Hypothalamus (tissue), 51 donors: ENCODE measurements around the gene DSCAM.
A peak's percentile ranks its signal among the peaks of the same experiment; 100 is the strongest.
"Not testable (repeated sequence)": the region's sequence is repeated elsewhere in the genome, so short reads cannot be mapped to it uniquely, and the experiment has no call there.

Experiments
- DNase-seq, 51 donors: peaks; one replicate each; lab custom pipeline; 2025; lab: John Stamatoyannopoulos, UW

DSCAM gene

GRCh38 chr21:40043423-40043822 lies 803.5 kb downstream of the DSCAM start:
- peak in 1 of 51 donors; percentile 40 for DNase-seq

- no peak for DNase-seq
These were observed 805.5 kb downstream of the DSCAM start for GRCh38 chr21:40041446-40041845.

GRCh38 chr21:40033156-40033782 lies 813.7 kb downstream of the DSCAM start:
- not testable (repeated sequence) for DNase-seq

- DNase-seq: no peak
These were observed 817.1 kb downstream of the DSCAM start for GRCh38 chr21:40029888-40030287.

GRCh38 chr21:40028393-40028792 lies 818.6 kb downstream of the DSCAM start:
- not testable (repeated sequence) for DNase-seq

- no peak for DNase-seq
These were observed 825.2 kb downstream of the DSCAM start for GRCh38 chr21:40021558-40022351.

- DNase-seq: no peak
These were observed 826.3 kb downstream of the DSCAM start for GRCh38 chr21:40020651-40021050.

GRCh38 chr21:40018871-40019475 lies 828.0 kb downstream of the DSCAM start:
- DNase-seq: no peak

- DNase-seq: no peak
These were observed 830.3 kb downstream of the DSCAM start for GRCh38 chr21:40016667-40017066.

GRCh38 chr21:40016234-40016633 lies 830.7 kb downstream of the DSCAM start:
- DNase-seq: no peak

- DNase-seq: no peak
These were observed 831.1 kb downstream of the DSCAM start for GRCh38 chr21:40015818-40016217.

GRCh38 chr21:40014394-40014793 lies 832.6 kb downstream of the DSCAM start:
- DNase-seq: no peak

- DNase-seq: no peak
These were observed 833.8 kb downstream of the DSCAM start for GRCh38 chr21:40013001-40013735.

GRCh38 chr21:40011371-40011770 lies 835.6 kb downstream of the DSCAM start:
- no peak for DNase-seq

- DNase-seq: no peak
These were observed 844.0 kb downstream of the DSCAM start for GRCh38 chr21:40002978-40003377.

GRCh38 chr21:39984286-39984991 lies 862.5 kb downstream of the DSCAM start:
- no peak for DNase-seq

GRCh38 chr21:39980241-39980820 lies 866.6 kb downstream of the DSCAM start:
- no peak for DNase-seq

GRCh38 chr21:39979321-39979720 lies 867.6 kb downstream of the DSCAM start:
- no peak for DNase-seq

GRCh38 chr21:39976800-39977199 lies 870.2 kb downstream of the DSCAM start:
- peak in 2 of 51 donors; percentile 1 to 11 for DNase-seq
